Ascending aorta (tissue), 2 donors: ENCODE results near the gene CPS1. TPM values are rescaled to one million over a fixed set of nuclear protein-coding genes. Genes with fewer than 3 reads are reported as not detected.

ENCODE experiments used
- DNase-seq, 2 donors: peaks; one replicate each; pipeline ENCODE4 v3.0.0-alpha.2; 2019; ENCODE audit warnings: low spot score in 2 of 2
- H3K27ac ChIP-seq, 2 donors: fragments of 200-600 bp; sonication (generic); one replicate each; pipeline ENCODE4 v1.5.1; 2016 to 2017; ENCODE audit warnings: mild to moderate bottlenecking in 1 of 2
- H3K27me3 ChIP-seq: fragments of 200-600 bp; sonication (generic); one replicate; pipeline ENCODE4 v1.5.1; 2017
- H3K36me3 ChIP-seq, 2 donors: fragments of 200-600 bp; sonication (generic); one replicate each; pipeline ENCODE4 v1.5.1; 2016
- H3K4me1 ChIP-seq, 2 donors: fragments of 200-600 bp; sonication (generic); one replicate each; pipeline ENCODE4 v1.5.1; 2016 to 2017; ENCODE audit warnings: mild to moderate bottlenecking in 1 of 2
- H3K4me3 ChIP-seq, 2 donors: fragments of 200-600 bp; sonication (generic); one replicate each; pipeline ENCODE4 v1.5.1; 2016 to 2017; ENCODE audit warnings: mild to moderate bottlenecking in 1 of 2
- H3K9me3 ChIP-seq, 2 donors: fragments of 200-600 bp; sonication (generic); one replicate each; pipeline ENCODE4 v1.5.1; 2016
- intact Hi-C: fragments of 100-400 bp; cut with DNase I; formaldehyde crosslinking; loops from one replicate; pipeline ENCODE4 v1.15.1; 2023
- total RNA-seq: library from RNA; depleted of rRNA; stranded (reverse); fragments of >200 nt; gene quantifications from one replicate; pipeline ENCODE4 v1.1.0, GENCODE V29; 2016
- TF ChIP-seq, protein P1 (sequence below), 3 experiments: fragments of 200-600 bp in 2 of 3; fragments of 450-650 bp in 1 of 3; sonication (generic) in 2 of 3; IDR thresholded peaks; one replicate each; pipeline ENCODE4 v1.5.1; 2016 to 2019; ENCODE audit warnings: antibody characterized with exemption in 3 of 3, mild to moderate bottlenecking in 1 of 3, moderate library complexity in 1 of 3

The CPS1 gene
- total RNA-seq, 1 donor from 2014 or later, result 9.4 TPM

DNA sequence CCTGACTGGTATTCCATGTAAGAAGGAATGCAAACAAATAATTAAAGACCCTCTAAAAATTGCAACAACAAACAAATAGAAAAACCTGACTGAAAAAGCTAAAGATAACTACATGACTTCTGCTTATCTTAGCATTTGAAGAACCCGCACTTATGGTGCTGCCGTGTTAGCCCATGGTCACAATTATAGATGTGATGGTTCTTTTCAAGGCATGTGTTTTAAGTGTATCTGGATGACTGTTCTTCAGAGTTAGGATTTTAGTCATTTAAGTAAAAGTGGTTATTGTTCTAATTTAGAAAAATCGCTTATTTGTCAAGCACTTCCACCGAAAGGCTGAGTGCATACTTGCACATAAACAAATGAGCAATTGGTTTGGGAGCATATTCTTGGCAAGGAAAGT lies 77.3 kb downstream of the CPS1 start:
- Histone ChIP-seq H3K9me3 (no peaks in the 10 kb centered on the region), H3K36me3 (no peaks in the 10 kb centered on the region), H3K27ac (no peak overlapping the region), H3K4me1 (no peaks in the 10 kb centered on the region), H3K4me3 (no peak overlapping the region), H3K27me3 (no peaks in the 10 kb centered on the region)
- no peak for DNase-seq
- TF ChIP-seq, protein P1, sequence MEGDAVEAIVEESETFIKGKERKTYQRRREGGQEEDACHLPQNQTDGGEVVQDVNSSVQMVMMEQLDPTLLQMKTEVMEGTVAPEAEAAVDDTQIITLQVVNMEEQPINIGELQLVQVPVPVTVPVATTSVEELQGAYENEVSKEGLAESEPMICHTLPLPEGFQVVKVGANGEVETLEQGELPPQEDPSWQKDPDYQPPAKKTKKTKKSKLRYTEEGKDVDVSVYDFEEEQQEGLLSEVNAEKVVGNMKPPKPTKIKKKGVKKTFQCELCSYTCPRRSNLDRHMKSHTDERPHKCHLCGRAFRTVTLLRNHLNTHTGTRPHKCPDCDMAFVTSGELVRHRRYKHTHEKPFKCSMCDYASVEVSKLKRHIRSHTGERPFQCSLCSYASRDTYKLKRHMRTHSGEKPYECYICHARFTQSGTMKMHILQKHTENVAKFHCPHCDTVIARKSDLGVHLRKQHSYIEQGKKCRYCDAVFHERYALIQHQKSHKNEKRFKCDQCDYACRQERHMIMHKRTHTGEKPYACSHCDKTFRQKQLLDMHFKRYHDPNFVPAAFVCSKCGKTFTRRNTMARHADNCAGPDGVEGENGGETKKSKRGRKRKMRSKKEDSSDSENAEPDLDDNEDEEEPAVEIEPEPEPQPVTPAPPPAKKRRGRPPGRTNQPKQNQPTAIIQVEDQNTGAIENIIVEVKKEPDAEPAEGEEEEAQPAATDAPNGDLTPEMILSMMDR (IDR thresholded peaks at IDR 0.05), result no peak
- intact Hi-C loops, result no loop called here

DNA sequence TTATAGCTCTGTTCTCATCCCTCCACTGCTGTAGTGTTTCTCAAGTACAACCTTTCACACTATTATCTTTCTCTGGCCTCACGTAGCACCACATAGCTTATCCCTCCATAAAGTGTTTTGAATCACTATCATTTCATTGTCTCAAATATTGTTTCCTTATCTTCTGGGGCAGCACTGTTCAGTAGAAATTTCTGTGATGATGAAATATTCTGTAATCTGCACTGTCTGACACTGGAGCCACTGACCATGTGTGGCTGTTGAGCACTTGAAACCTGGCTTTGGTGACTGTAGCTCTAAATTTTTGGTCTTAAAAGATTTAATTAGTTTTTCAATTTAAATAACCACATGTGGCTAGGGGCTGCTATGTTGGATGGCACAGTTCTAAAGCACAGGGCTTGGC lies 78.9 kb downstream of the CPS1 start:
- TF ChIP-seq, protein P1 (IDR thresholded peaks at IDR 0.05), result no peak
- no peaks in the 10 kb centered on the region for H3K4me1 ChIP-seq
- H3K27ac ChIP-seq, result no peak overlapping the region
- no peaks in the 10 kb centered on the region for H3K27me3 ChIP-seq
- intact Hi-C loops, result no loop called here
- H3K36me3 ChIP-seq, result no peaks in the 10 kb centered on the region
- H3K4me3 ChIP-seq, result no peak overlapping the region
- no peak for DNase-seq
- H3K9me3 ChIP-seq, result no peaks in the 10 kb centered on the region

DNA sequence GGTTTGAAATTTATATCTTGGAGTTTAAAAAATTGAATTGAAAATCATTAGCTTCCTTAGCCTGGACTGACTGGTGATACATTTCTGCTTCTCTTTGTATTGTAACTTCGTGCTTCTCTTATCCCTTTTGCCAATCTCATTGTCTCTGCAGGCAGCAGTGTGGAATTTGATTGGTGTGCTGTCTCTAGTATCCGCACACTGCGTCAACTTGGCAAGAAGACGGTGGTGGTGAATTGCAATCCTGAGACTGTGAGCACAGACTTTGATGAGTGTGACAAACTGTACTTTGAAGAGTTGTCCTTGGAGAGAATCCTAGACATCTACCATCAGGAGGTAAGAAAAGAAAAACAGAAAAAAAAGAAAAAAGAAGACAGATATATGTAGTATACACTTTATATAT lies 85.9 kb downstream of the CPS1 start:
- Histone ChIP-seq H3K4me1 (no peaks in the 10 kb centered on the region), H3K36me3 (no peaks in the 10 kb centered on the region), H3K9me3 (no peaks in the 10 kb centered on the region), H3K4me3 (no peak overlapping the region), H3K27me3 (no peaks in the 10 kb centered on the region), H3K27ac (no peak overlapping the region)
- TF ChIP-seq, protein P1 (IDR thresholded peaks at IDR 0.05), result no peak
- intact Hi-C loops, result no loop called here
- DNase-seq, result no peak

DNA sequence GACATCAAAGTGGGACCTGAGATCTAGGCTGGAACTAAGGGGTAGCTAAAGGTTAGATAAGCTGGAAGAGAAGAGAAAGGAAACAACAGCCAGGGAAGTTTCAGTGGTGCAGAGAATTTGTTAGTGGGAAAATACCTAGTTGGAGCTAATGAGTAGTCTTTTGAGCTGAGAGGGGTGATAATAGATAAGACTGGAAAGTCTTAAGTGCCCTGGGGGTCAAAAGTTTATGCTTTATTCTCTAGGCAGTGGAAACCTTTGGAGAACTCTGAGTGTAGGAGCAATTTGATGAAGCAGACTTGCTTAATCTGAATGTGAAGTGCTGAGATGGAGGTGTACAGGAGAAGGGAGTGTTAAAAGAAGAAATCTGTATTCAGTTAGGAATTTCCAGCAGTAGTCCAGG lies 90.8 kb downstream of the CPS1 start:
- intact Hi-C loops, result no loop called here
- TF ChIP-seq, protein P1 (IDR thresholded peaks at IDR 0.05), result no peak
- no peaks in the 10 kb centered on the region for H3K9me3 ChIP-seq
- no peaks in the 10 kb centered on the region for H3K36me3 ChIP-seq
- H3K4me1 ChIP-seq, result no peaks in the 10 kb centered on the region
- H3K27me3 ChIP-seq, result no peaks in the 10 kb centered on the region
- H3K27ac ChIP-seq, result no peak overlapping the region
- DNase-seq, result no peak
- H3K4me3 ChIP-seq, result no peak overlapping the region

DNA sequence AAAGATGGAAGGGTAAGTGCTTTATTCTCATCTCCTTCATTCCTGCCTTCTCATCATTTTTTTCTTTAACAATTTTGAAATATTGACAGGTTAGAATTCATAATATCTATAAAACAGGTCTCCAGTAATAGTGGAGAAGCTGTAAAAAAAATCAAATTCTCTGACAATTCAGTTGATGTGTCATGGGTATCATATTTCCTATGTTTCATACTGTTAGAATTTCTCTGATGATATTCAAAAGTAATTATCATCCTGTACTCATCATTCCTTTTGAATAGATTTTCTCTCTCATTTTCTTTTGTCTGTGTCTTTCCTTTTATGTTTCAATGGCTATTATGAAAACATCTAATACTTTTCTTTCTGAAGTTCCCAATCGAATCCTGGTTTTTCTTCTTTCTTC lies 97.7 kb downstream of the CPS1 start:
- no peak overlapping the region for H3K27ac ChIP-seq
- H3K4me3 ChIP-seq, result no peak overlapping the region
- intact Hi-C loops, result no loop called here
- no peaks in the 10 kb centered on the region for H3K27me3 ChIP-seq
- no peaks in the 10 kb centered on the region for H3K36me3 ChIP-seq
- no peak for DNase-seq
- TF ChIP-seq, protein P1 (IDR thresholded peaks at IDR 0.05), result no peak
- no peaks in the 10 kb centered on the region for H3K4me1 ChIP-seq
- H3K9me3 ChIP-seq, result no peaks in the 10 kb centered on the region
